ENCODE measurements around the gene RFLNA.

GRCh38 chr12:124264879-124265278, 30.0 kb upstream of the RFLNA start:
- TF ChIP-seq CTCF (IDR thresholded peaks at IDR 0.05) (no peak), POLR2AphosphoS5 (IDR thresholded peaks at IDR 0.05) (no peak), EP300 (IDR thresholded peaks at IDR 0.05) (no peak)

Measured in suprapubic skin (tissue), 4 donors.